GM10847 (cell line): ENCODE data around the gene MBD3L1.
A peak's percentile ranks its signal among the peaks of the same experiment; 100 is the strongest.

Experiments
- POLR2A ChIP-seq: IDR thresholded peaks from 2 replicates; pipeline ENCODE4 v1.6.1; 2011; ENCODE audit not compliant: insufficient read length; ENCODE audit errors: extremely low read depth

MBD3L1 gene

DNA sequence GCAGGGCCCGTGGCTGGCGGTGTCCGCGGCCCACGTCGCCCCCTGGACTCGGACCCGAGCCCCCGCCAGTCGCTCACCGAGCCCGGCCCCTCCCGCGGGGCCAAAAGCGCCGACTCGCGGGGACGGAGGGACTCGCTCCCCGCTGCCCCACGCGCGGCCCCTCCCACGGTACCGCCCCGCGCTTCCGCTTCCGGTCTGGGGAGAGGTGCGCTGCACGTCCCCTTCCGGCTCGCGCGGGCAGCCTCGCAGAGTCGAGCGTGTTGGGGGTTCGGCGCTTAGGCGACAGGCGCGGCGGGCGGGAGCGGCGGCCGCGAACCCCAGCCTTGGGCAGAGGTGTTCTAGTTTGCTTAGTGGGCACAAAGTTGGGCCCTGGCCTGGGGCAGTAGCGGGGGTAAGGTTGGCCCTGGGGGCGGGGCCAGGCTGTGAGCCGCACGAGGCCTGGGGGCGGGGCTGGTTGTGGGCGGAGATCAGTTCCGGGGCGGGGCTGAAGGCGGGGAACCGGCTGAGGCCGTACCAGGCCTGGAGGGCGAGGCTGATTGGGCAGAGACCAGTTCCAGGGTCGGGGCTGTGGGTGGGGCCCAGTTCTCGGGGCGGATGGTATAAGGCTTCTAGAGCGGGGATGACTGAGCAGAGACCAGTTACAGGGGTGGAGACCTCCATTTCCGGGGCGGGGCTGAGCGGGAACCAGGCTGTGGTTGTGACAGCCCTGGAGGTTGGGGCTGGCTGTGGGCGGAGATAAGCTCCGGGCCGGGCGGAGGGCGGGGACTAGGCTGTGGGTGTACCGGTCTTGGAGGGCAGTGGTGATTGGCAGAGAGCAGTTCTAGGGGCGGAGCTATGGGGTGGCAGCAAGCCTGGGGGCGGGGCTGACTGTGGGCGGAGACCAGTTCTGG, at the start of gene MBD3L1, which contains the start of gene ZNF558:
MBD3L1 (plus strand) TSS at position 246 of the 890 bp plus-strand sequence. CDS start 10,302 bp downstream, outside the sequence.
ZNF558 (minus strand) TSS at position 173 of the 890 bp plus-strand sequence. CDS start 9,645 bp downstream, outside the sequence.
- TF ChIP-seq POLR2A, result peak; percentile 81

GRCh38 chr19:8794823-8795222, 37.4 kb upstream of the MBD3L1 start:
- TF ChIP-seq POLR2A, result no peak

DNA sequence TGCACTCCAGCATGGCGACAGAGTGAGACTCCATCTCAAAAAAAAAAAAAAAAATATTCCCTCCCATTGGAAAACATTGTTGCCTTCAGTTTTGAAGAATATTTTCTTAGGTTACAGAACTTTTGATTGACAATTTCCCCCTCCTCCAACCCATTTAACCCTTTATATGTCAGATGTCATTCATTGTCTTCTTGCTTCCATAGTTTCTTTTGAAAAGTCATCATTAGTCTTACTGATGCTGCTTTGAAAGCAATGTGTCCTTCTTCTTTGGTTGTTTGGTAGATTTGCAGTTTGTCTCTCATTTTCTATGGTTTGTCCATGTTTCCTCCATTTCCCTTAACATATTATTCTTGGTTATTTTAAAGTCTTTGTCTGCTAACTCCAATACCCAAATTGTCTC, 25.5 kb upstream of the MBD3L1 start:
- no peak for TF ChIP-seq POLR2A

GRCh38 chr19:8811315-8812172, 20.6 kb upstream of the MBD3L1 start:
- no peak for TF ChIP-seq POLR2A

DNA sequence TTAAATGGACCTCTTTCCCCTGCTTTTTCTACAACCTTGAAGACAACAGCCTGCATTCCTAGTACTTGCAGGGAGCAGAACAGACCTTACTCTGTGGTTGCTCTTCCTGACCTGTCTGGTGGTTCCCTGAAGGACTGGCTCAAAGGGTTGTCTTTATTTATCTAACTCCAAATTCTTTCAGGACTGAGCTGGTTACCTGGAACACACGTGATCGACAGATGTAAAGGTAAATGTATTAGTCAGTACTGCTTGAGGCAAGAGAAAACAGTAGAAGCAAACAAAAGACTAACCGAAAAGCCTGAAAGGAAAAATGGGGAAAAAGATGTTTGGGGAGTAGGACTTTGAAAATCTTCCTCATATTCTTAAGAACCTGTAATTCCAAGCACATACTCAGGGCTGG, 18.0 kb upstream of the MBD3L1 start:
- no peak for TF ChIP-seq POLR2A

DNA sequence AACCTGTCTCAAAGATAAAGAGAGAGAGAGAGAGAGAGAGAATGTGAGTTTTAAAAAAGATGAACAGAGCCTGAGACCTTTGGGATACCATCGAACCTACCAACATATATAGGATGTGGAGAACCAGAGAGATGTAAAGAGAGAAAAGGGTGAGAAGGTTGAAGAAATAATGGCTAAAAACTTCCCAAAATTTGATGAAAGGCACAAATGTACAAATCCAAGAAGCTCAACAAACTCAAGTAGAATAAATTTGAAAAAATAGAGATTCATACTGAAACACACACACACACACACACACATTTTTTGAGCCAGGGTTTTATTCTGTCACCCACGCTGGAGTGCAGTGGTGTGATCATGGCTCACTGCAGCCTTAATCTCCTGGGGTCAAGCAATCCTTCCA, 16.4 kb upstream of the MBD3L1 start:
- TF ChIP-seq POLR2A, result no peak

DNA sequence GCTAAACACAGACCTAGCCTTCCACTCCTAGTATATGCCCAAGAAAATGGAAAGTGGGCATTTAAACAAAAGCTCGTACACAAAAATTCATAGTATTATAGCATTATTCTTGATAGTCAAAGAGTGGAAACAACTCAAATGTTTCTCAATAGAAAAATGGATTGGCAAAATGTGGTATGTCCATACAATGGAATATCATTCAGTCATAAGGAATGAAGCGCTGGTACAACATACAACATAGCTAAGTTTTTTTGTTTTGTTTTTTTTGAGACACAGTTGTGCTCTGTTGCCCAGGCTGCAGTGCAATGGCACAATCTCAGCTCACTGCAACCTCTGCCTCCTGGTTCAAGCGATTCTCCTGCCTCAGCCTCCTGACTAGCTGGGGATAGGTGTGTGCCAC, 11.9 kb upstream of the MBD3L1 start:
- TF ChIP-seq POLR2A, result no peak

DNA sequence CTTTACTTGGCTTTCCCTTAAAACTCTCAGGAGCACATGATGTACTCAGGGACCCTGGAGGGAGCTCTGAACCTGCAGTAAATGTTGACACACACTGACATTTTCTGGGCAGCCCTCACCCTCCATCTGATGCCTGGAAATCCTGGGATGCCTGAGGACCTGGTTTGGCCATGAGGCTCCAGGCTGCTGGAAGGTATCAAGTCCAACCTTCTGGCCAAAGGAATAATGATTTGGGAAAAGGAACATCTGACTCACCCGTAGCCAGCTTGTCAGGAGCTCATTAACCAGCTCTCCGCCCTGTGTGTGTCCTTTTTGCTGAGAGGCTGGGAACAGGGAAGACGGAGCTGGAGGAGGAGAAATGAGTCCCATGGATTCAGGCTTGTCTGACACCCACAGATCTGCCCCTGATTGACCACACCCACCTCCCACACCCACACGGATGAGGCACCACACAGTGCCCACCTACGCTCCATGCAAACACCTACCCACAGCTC, 10.4 kb upstream of the MBD3L1 start:
- no peak for TF ChIP-seq POLR2A

GRCh38 chr19:8826371-8826770, 5.8 kb upstream of the MBD3L1 start:
- no peak for TF ChIP-seq POLR2A

DNA sequence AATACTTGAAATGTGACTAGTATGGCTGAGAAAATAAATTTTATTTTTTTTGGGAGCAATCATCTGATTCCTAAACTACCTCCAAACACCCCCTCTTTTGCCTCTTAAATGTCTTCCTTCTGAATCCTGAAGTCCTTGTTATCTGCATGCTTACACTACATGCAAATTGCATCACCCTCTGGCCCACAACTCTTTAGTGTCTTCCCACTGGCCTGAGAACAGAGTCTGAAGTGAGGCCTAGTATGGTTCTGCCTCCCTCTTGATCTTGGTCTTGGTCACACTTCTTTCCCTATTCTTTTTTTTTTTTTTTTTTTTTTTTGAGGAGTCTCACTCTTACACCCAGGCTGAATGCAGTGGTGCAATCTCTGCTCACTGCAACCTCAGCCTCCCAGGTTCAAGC, 4.9 kb upstream of the MBD3L1 start:
- TF ChIP-seq POLR2A, result no peak

- no peak for TF ChIP-seq POLR2A
Measured at GRCh38 chr19:8831373-8831772, 804 bp upstream of the MBD3L1 start.

DNA sequence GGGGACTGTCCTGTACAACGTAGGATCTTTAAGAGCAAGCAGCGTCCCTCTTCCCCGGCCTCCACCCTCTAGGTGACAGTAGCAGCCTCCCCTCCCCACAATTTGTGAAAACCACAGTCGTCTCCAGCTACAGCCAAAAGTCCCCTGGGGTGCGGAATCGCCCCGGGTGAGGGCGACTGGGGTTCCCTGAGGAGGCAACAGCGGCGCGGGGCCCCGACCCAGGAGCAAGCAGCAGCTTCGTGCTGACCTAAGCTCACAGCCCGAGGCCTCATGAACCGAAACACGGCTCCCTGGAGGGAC, 395 bp upstream of the MBD3L1 start:
- no peak for TF ChIP-seq POLR2A

GRCh38 chr19:8835446-8835845, 3.3 kb downstream of the MBD3L1 start:
- no peak for TF ChIP-seq POLR2A

GRCh38 chr19:8835877-8836276, 3.7 kb downstream of the MBD3L1 start:
- no peak for TF ChIP-seq POLR2A

DNA sequence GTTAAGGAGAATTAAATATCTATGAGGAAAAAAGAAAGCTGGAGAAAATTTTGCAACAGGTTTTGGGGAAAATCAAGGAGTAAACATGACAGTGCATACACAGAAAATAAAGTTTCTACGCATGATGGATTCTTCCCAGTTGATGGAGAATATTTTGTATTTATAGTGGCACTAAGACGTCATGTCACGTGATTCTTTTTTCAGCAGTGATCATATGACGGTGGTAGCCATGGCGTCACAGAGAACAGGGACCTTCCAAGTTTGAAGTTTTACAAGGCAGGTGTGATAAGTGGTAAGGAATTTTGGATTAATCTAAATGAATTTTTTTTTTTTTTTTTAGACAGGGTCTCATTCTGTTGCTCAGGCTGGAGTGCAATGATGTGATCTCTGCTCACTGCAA, 8.5 kb downstream of the MBD3L1 start:
- TF ChIP-seq POLR2A, result no peak

DNA sequence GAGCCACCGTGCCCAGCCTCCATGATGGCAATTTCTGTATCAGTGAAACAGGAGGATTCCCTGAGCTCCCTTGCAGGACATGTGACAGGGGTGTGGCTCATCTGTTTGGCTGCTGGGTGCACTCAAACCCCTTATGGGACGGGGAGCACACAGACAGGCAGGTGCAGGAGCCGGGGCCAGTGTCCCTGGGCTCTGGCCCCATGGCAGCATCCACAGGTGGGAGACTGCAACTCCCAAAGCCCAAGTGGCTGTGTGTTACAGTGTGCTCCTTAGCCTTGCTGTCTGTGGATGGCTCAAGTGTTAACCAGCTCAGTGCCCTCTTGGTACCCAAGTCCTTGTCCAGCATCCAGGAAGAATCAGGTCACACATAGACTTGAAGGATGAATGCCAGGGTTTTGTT, 14.6 kb downstream of the MBD3L1 start:
- no peak for TF ChIP-seq POLR2A
